NCI-H460 (cell line): ENCODE data around the gene SDHB. TPM values are rescaled to one million over a fixed set of nuclear protein-coding genes. Genes with fewer than 3 reads are reported as not detected.

Source experiments
- DNase-seq: peaks from one replicate; pipeline ENCODE4 v3.0.0-alpha.2; 2016; ENCODE audit warnings: low read depth; ENCODE audit errors: extremely low read depth
- total RNA-seq: library from RNA; depleted of rRNA; stranded (reverse); fragments of >200 nt; shearing (Covaris generic); gene quantifications from 2 replicates; pipeline ENCODE4 v1.2.3, GENCODE V29; 2014; rRNA removed

The SDHB gene
- total RNA-seq, 1 experiment from 2014 or later: 233 TPM

DNA sequence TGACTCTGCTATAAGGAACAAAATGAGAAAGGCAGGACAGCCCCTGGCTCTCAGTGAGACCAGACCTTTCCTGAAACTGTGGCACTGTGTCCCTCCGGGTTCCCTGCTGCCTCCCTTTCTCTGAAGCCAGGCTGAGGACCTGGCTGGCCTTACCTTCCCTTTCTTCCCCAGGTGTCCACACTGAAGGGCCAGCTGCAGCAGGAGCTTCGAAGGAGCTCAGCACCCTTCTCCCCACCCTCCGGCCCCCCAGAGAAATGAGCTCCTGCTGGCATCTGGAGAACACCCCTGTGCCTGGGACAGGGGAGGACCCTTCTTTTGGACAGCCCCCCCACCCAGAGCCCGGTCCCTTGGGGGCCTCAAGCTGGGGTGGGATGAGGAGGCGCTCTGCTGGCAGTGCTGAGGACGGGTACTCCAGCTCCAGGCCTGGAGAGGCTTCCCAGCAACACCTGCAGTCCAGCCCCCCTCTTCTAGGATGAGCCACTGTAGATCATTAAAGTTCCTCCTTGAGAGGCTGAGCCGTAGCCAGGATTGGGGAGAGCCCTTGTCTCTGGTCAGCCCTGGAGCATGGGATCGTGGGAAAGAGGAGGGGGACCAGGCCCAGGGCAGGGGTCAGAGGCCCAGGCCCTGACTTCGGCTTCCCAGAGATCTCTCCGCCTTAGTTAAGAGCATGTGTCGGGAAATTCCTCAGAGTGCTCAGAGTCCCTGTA lies 81.5 kb downstream of the SDHB start:
- DNase-seq: no peak

DNA sequence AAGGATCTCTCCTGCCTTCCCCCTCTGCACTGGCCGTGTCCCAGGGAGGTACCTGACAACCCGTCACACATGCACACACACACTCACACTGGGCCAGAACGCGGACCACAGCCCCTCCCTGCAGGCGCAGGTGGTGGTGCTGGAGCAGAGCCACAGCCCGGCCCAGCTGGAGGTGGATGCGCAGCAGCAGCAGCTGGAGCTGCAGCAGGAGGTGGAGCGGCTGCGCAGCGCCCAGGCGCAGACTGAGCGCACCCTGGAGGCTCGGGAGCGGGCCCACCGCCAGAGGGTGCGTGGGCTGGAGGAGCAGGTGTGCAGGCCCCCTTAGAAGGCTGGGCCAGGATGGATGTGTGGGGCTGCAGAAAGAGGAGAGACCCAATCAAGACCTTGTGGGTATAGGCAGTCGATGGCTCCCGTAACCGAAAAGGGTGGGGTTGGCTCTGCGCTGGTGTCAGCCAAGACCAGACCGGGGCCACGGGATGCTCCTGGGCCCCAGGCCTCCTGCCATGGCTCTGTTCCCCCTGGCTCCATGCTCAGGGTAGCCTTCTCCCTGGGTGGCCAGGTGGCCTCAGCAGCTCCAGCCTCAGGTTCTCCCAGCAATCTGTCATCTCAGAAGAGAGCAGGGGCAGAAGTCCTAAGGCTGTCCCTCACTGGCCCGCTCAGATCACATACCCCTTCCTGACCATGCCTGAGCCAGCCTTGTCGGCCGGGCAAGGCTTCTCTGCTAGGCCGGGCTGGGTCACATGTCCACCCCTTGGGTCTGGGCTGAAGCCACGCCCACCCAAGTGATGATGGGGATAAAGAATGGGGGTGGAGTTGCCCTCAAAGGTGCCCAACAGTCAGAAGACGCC lies 82.3 kb downstream of the SDHB start:
- no peak for DNase-seq

DNA sequence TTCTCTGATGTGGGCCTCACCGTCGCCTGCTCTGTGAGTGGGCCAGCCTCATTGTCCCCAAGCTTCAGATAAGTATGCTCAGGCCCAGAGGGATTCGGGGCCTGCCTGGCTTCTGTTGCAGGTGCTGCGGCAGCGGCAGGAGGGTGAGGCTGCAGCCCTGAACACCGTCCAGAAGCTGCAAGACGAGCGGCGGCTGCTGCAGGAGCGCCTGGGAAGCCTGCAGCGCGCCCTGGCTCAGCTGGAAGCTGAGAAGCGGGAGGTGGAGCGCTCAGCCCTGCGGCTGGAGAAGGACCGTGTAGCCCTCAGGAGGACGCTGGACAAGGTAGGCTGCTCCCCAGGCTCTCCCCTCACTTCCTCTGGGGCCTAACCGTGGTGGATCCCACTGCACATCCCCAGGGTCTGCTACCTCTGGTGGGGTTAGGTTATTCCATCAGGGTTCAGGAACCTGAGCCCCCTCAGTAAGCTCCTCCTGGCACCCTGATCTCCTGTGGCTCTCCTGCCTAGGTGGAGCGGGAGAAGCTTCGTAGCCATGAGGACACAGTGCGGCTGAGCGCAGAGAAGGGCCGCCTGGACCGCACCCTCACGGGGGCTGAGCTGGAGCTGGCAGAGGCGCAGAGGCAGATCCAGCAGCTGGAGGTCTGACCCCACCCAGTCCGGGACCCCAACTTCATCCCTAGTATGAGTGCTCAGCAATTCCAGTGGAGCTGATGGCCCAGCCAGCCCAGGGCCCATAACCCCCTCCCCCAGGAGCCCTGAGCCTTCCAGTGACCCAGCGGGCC lies 83.5 kb downstream of the SDHB start:
- no peak for DNase-seq

DNA sequence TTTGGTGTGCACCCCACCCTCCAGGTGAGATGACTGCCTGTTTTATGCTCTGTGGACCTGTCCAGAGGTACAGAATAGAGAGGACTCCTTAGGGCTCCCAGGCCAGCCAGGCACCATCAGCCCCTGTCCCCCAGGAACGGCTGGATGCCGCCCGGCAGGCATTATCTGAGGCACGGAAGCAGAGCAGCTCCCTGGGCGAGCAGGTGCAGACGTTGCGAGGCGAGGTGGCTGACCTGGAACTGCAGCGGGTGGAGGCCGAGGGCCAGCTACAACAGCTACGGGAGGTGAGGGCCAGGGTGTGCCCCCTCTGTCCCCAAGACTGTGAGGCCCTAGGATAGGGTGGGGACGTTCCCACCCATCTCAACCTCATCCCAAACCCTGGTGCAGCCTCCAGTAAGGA lies 84.2 kb downstream of the SDHB start:
- DNase-seq: no peak

DNA sequence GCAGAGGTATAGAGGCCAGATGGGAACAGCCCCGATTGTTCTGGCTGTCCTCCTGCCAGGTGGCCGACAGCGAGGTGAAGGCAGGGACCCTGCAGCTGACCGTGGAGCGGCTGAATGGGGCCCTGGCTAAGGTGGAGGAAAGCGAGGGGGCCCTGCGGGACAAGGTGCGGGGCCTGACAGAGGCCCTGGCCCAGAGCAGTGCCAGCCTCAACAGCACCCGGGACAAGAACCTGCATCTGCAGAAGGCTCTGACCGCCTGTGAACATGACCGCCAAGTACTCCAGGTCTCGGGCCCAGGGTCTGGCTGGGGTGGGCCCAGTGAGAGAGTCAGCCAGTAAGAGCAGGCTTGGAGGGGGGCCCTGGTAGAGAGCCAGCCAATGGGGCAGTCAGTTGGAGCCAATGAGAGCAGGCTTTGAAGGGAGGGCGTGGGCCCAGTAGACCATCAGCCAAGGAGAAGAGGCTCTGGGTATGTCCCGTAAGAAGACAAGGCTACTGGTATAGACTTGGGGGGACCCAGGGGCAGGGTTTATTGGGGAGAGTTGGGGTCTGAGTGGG lies 84.7 kb downstream of the SDHB start:
- no peak for DNase-seq

Other genes with a start within 250 kb of the SDHB start
- under 0.01 TPM in 2 replicates for gene RNU1-2, start 158.1 kb downstream of the SDHB start, total RNA-seq
- gene CROCC, start 132.1 kb downstream of the SDHB start, total RNA-seq: 3.3 and 4.8 TPM in 2 replicates
- 0.49 and 0.52 TPM in 2 replicates for gene MFAP2, start 73.4 kb downstream of the SDHB start, total RNA-seq
- gene ATP13A2, start 42.1 kb downstream of the SDHB start, total RNA-seq: 23.2 and 30.9 TPM in 2 replicates
- 0.10 TPM in 1 of 2 replicates, not detected in the other for gene PADI2, start 65.4 kb upstream of the SDHB start, total RNA-seq
- not detected in 2 replicates for gene PADI1, start 151.1 kb upstream of the SDHB start, total RNA-seq
- not detected in 2 replicates for gene PADI3, start 195.1 kb upstream of the SDHB start, total RNA-seq